GM19372 (cell line): Measurements from ENCODE around the gene SGCD.

Source experiments
- ATAC-seq: cut with Tn5 transposase; IDR thresholded peaks from one replicate; pipeline ENCODE4 v1.9.1; 2021; ENCODE audit warnings: mild to moderate bottlenecking, low read depth, moderate library complexity; ENCODE audit not compliant: unreplicated experiment

SGCD gene

DNA sequence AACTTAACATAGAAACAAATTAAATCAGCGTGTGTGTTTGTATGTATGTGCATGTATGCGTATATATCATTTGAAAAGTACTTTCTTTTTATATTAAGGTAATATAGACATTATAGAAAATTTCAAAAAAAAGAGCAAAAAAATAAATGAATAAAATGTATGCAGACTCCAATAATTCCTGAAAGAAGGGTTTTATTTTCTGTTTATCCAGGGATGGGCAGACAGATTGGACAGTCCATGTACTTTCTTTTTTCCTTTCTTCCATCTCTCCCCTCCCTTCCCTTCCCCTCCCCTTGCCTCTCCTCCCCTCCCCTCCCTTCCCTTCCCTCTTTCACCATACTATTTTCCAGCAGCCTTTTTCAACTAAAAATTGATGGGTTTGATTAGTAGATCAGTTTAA lies 123.8 kb downstream of the SGCD start:
- no peak for ATAC-seq

DNA sequence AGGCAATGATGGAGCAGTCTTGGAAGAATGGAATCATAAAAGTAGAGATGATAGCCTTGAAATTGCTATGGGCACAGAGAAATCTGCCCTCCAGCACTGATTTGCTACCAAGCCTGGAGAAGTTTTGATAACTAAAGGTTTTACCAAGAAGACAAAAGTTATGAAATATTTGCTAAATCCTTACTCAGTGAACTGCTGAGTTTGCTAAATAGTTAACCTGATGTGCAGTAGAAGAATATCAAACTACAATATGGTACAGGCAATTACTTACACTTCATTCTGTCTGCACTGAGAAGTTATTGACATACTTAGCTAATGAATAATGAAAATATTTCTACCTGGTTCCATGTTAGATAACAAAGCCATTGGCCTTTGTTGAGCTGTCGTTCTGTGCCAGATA lies 124.5 kb downstream of the SGCD start:
- no peak for ATAC-seq

GRCh38 chr5:156456857-156457256 lies 129.9 kb downstream of the SGCD start:
- ATAC-seq: no peak

DNA sequence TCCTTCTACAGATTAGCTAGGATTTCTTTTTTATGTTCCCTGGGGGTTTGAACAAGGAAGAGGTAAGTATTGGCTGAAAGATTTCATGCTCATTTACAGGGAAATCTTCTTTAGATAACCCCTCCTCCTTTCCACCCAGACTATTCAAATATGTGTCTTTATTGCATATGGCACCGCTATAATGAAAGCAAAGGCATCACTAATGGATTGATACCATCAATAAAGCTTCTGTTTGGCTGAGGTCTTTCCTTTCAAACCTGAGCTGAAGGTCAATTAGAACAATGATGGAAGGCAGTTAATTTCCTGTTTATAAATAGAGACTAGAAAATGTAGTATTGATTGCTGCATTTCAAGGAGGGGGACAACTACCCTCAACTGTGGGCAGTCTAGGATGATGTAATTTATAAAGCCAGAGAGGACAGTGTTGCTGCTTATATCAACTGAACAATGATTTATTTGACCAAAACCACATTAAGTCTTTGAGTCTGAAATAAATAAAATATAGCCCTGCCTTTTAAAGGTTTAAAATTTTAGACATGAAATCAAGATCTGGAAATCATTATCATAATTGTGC lies 132.9 kb downstream of the SGCD start:
- ATAC-seq: no peak

DNA sequence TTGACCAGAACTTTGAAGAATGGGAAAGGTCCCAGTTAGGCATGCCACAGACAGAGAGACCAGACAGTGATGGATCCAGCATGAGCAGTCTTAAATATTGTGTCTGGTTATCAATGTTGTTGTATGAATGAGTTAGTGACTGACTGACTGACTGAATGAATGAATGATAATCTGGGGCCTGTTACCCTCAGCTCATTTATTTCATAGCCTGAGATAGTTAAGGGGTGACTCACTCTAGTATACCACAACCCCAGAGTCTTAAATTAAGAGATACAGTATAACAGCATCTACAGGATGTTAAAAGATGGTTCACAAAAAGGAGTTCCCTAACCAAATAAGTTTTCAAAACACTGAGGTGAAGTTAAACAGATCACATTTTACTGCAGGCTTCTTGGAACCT lies 133.5 kb downstream of the SGCD start:
- ATAC-seq: no peak

DNA sequence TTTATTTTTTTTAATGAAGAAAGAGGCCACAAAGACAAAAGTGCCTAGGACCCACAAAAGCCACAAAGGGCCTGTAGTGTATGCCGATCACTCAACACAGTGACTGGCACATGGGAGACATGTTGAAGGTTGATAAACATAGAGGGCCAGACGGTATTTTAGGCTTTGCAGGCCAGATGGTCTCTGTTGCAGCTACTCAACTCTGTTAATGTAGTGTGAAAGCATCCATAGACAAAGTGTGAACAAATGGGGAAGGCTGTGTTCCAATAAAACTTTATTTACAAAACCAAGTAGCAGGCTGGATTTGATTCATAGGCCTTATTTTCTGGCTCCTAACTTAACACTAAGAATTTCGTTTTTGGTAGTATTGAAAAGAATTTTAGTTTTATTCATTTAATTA lies 139.9 kb downstream of the SGCD start:
- ATAC-seq: no peak

- ATAC-seq: no peak
Measured at GRCh38 chr5:156469636-156470035, 142.7 kb downstream of the SGCD start.

GRCh38 chr5:156471893-156472292 lies 144.9 kb downstream of the SGCD start:
- no peak for ATAC-seq

DNA sequence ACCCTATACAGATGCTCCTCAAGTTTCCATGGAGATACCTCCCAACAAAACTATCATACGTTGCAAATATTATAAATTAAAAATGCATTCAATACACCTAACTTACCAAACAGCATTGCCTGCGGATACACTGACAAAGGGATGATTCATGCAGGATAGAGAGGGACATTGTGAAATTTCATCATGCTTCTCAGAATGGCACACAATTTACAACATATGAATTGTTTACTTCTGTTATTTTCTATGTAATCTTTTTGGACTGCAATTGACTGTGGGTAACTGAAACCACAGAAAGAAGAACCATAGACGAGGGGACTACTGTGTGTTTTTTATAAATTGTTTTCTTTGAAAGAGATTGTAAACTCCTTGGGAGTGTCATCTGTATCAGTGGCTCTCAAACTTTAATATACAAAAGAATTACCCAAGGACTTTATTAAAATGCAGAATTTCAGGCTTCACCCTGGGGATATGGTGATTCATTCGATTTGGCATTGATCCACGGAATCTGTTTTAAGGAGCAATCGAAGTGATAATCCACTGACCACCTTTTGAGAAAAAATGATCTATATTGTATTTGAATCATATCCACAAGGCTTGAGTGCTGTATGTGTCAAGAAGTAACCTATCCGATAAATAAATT lies 146.4 kb downstream of the SGCD start:
- ATAC-seq: no peak

- no peak for ATAC-seq
Measured at GRCh38 chr5:156474251-156474650, 147.3 kb downstream of the SGCD start.

- no peak for ATAC-seq
Measured at GRCh38 chr5:156475182-156476157, 148.5 kb downstream of the SGCD start.

DNA sequence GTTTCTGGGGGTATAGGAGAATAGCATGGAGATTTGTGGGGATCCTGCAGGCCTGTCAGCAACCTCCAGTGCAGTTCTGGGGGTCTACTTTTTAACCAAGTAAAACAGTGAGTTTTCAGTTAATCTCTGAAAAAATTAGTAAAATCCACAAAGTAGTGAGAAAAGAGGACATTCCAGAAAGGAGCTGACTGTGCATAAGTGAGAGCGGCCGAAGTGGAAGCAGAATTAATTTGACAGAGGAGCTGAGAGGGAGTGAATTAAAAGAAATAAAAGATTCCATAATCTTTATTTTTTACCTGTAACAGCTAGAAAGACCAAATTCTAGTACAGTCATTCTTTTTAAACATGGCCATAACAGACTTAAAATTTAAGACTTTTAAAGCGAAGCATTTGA lies 149.2 kb downstream of the SGCD start:
- ATAC-seq: no peak

GRCh38 chr5:156476678-156477077 lies 149.7 kb downstream of the SGCD start:
- ATAC-seq: no peak

DNA sequence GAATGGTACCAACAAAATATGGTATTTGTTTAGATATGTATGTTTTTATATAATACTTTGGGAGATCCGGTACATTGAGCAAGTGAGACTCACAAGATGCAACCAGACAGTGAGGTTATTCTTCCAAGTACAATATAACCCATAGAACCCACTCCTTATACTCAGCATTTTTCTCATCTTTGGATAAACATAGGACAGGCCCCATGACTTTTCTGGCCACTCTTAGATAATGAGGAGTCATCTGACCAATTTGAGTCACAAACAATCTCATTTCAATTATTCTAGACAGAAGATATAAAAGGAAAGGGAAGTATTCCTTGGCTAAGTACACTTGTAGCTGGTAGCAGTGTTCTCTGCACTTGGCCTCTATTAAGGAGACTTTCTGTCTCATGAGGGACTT lies 150.2 kb downstream of the SGCD start:
- no peak for ATAC-seq

- ATAC-seq: no peak
Measured at GRCh38 chr5:156479849-156480248, 152.9 kb downstream of the SGCD start.

DNA sequence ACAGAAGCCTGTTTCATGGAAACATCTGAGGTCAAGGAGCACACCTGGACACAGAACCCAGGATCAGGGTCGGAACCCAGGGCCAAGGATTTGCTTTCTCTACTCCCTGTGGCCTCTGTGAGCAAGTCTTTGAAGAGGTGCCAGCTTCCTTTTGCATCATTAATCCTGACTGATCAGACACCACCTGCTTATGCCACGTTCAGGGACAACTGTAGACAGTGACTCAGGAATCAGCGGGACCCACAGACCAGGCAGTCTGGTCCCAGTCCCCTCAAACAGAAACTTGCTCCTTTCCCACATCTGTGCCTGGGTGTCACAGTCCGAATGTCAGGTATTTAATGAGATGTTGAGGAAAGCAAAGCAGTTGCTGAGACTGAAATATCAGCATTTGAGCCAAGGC lies 154.8 kb downstream of the SGCD start:
- no peak for ATAC-seq

GRCh38 chr5:156482818-156483217 lies 155.9 kb downstream of the SGCD start:
- no peak for ATAC-seq

DNA sequence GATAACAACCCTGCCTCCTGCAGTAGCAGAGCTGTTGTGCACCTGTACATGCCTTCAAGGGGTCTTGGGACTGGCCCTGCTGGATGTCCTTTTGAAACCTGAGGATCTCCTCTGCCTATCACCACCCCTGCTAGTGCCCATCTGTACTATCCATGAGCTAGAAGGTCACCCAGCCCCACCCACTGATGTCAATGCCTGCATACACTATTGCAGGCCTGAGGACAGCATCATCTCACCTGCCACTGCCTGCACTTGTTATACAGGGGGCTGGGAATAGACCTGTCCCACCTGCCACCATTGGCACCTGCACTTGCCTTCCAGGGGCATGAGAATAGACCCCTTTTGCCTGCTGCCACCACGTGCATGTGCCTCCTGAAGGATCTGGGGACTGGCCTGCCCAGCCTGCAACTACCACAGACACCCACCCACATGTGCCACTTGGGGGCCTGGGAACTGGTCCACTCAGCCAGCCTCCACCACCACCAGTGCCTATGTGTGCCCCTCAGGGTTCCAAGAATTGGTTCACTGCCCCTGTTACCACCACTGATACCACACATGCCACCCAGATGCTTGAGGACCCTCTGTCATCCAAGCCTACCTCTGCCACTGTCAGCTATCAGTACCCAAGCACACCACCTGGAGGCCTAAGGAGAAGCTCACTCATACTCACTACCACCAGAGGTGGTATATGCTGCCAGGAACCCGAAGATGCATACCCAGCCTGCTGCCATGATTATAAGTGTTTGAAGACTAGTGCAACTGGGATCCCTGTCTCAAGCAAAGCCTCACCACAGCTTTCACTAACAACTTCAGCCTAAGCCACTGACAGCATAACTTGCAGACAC lies 159.7 kb downstream of the SGCD start:
- no peak for ATAC-seq

DNA sequence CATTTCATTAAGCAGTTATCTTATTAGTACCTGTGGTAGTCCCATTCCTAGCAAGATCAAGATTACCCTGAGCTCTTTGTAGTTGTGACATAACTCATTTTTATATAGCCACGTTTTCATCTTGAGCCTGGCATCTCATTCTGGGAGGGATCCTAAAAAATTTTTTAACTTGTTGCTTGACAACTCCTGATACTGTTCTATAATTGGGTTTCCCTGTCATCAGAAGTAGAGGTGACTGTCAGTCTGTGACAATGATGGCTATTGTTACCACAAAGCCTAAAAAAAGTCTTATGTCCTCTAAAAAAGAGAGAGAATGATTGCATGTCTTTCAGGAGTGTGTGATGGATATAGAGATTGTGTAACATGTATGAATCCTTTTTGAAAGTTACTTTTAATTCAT lies 164.8 kb downstream of the SGCD start:
- ATAC-seq: no peak

DNA sequence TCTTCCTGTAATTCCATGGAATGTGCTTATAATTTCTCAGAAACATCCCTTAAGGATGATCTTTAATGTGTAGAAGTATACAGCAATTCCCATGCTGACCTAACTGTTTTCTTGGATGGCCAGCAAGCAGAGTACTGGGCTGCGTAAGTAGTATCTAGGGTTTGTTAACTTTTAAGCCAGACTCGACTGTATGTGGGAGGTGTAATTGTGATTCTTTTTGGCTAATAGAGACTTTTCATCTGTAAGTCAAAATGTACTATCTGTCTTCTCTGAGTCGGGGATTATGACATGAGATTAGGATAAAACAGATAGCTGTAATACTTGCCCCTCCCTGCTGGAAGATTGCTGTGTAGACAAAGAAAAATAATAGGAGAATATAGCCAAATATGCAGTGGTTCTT lies 169.3 kb downstream of the SGCD start:
- no peak for ATAC-seq

GRCh38 chr5:156497804-156498208 lies 170.8 kb downstream of the SGCD start:
- ATAC-seq: no peak
